Stimulated activated CD4-positive, alpha-beta T cell treated with anti-CD3 and anti-CD28 coated beads, Interleukin-2, amount 100 ng/mL, for 48 hours (primary cell): ENCODE results near the gene TBX6.

Experiments used
- DNase-seq, 2 donors: peaks; one replicate each; pipeline ENCODE4 v3.0.0-alpha.2; 2020

Gene TBX6

DNA sequence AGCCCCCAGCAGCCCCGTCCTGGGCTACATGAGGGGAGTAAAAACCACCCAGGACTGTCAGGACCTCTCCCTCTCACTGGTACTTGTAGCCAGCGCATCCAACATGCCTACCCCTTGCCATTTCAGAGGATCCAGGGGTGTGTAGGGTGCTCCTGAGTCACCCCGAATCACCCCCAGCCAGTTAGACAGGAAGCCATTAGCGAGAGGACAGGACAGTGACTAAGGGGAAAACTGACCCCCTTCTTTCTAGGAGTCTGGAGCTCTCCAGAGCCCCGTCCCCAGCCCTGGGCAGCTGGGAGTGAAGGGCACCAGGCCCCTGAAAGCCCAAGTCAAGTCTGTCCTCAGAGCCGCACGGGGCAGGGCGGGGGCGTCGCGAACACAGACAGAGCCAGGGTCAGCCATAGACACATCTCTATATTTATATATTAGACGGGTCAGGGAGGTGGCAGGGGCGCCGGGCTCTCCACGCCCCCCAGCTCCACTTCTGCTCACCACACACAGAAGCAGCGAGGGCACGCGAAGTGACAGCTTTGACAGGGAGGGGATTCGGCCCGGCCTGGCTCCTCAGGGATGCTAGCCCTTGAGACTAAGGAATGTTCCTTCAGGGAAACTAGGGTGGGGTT, 22.1 kb upstream of the TBX6 start:
- no peak for DNase-seq

DNA sequence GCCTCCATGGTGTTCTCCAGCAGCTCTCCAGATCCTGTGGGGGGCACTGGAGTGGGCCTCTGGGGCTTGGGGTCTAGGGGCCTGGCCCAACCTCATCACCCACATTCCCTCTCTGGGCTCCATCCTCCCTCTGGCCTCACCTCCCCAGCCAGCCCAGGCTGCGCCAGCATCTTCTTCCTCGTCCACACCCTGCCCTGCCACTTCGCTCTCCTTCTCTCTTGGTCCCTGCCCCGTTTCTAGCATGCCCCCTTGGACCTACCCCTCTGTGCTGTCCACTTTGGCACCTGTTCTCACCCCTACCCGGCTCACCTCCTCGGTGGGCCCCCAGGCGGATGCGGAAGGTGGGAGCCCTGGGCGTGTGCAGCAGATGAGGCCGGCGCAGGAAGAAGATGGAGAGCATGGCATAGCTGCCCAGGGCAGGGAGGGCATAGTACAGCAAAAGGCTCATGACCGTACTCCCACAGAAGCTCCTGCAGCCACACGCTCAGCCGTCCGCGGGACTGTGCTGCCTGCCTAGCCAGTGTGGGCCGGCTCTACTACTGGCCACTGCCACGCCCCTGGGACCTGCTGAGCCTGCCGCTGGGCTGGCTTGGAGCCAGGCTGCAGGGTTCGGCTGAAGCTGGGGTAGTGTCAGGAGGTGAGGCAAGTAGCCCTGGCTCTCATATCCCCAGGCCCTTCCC, 21.4 kb upstream of the TBX6 start, which contains the start of gene GDPD3:
GDPD3 (minus strand) TSS at position 507 of the 680 bp plus-strand sequence; CDS start at position 448, 59 bp downstream.
- DNase-seq: no peak

DNA sequence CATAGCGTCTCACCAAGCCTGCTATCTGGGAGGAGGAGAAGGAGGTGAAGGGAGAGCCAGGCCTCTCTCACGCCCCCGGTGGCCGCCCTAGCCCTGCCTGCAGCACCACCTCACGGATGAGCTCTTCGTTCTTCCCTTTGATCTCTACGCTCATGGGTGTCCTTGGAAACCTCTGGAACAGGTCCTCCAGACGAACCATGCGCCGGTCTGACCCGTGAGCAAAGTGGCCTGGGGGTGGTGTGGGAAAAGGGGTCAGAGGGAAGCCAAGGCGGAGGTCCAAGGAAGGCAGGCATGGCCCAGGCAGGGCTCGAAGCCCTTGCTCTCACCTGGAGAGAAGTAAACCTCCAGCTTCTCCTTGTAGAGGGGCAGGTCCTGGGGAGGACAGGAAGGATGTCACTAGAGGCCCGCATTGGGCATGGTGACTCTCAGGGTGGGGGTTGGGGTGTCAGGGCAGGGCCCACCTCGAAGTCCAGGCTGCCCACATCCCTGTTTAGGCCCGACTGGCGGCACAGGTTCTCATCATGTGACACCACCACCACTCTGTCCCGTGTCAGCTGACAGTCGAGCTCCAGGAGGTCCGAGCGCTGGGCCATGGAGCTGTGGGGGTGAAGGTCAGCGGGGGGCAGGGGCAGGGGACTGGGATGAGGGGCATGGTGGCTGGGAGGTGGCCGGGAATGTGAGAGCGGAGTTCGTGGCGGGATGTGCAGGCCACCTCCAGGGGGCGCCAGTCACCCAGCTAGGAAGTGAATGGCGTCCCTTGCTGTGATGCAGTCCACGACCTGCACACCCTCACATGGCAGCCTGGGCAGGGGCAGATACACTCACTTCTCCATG, 20.7 kb upstream of the TBX6 start:
- DNase-seq: peak; percentile 74

DNA sequence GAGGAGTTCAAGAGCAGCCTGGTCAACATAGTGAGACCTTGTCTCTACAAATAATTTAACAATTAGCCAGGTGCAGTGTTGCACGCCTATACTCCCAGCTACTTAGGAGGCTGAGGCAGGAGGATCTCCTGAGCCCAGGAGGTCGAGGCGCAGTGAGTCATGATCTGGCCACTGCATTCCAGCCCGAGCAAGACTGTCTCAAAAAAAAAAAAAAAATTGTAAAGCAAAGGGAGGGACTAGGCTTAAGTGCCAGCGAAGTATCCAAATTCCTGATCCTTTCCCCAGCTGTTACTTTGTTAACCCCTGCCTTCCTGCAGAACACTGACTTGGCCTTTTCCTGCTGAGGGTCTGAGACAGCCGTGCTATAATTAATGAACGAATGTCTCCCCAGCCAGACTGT, 18.9 kb upstream of the TBX6 start:
- DNase-seq: no peak

DNA sequence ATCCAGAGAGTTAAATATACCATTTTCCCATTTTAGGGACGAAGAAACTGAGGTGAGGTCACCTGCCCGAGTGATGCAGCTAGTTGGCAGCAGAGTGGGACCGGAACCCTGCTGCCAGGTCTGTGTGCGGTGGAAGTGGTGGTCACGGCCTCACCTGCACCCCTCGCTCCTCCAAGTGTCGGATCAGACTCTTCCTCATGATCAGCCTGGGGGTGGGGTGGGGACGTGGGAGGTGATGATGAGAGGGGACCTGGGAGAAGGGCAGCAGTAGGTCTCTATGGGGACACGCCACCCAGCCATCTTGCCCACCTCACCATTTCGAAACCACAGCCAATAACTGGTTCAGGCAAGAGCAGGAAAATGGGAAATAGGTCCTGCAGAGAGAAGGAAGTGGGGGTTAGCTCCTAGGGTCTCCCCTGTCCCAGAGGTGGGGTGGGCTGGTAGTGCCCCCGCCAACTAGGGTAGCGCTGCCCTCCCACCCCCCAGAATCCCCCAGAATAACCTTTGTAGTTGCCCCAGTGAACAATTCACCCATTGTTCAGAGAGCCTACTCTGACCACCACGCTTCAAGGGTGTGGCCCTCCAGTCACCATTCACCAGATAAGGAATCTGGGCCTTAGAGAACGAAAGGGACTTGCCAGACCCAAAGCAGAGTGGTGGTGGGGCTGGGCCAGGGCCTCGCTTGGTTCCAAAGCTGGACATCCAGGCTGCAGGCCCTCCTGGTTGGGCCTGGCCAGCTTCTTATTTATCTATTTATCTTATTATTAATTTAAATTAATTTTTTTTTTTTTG, 16.5 kb upstream of the TBX6 start:
- no peak for DNase-seq

DNA sequence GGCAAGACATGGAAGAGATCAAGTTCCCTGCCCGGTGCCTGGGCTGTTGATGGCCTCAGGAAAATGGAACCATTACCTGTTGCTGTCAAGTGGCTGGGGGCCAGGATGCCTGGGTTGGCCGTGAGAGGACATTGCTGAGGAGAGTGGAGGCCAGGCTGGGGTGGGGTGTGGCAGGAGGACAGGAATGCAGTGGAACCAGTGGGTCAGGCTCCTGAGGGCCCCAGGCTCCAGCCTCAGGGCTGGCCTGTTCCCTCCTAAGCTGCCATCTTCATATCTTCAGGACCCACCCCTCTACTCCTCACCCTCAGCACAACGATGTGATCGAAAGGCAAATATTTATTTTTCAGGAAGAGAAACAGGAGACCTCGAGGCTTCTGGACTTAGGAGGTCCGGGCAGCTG, 12.8 kb upstream of the TBX6 start:
- no peak for DNase-seq

DNA sequence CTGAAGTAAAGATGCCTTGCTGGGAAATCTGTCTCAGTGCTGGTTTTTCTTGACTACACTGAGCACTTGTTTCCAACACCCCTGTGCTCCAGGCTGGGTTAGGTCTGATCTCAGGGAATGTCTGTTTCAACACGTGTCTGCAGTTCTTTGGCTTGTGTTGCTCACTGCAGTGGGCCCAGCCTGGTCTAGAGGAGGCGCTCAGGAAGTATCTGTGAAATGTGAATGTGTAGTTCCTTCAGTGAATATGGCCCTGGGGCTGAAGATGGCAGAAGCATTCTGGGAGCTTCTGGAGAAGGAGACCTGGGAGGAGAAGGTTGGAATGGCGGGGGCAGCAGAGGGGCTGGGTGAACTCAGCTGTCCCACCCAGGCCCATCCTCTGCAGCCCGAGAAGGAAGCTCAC, 12.4 kb upstream of the TBX6 start:
- DNase-seq: no peak

DNA sequence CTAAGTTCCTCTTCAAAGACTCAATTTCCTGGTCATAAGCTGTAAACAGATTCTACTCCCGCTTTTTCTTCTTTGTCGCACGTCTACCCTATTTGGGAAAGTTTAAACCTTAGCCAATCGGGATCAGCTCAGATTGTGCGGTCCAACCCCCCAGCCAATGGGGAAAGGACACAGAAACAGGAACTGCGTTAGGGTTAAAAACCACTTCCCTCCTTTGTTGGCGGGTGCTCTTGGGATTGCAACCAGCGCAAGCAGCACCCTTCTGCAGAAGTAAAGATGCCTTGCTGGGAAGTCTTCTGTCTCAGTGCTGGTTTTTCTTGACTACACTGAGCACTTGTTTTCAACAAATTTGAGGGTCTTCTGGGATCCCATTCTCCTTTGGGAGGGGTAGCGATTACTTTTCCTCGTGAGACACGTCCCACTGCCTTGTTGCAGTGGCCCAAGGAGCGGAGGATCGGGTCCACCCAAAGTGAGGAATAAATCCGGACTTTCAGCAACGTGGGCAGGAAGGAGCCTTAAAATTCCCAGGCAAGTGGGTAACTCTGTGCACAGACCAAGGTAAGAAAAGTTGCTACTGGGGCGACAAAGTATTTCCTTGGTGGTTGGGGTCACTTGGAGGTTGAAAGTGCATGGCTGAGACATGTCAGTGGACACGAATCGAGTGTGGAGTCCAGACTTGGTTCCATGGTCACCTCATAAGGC, 5.3 kb upstream of the TBX6 start:
- DNase-seq: no peak

DNA sequence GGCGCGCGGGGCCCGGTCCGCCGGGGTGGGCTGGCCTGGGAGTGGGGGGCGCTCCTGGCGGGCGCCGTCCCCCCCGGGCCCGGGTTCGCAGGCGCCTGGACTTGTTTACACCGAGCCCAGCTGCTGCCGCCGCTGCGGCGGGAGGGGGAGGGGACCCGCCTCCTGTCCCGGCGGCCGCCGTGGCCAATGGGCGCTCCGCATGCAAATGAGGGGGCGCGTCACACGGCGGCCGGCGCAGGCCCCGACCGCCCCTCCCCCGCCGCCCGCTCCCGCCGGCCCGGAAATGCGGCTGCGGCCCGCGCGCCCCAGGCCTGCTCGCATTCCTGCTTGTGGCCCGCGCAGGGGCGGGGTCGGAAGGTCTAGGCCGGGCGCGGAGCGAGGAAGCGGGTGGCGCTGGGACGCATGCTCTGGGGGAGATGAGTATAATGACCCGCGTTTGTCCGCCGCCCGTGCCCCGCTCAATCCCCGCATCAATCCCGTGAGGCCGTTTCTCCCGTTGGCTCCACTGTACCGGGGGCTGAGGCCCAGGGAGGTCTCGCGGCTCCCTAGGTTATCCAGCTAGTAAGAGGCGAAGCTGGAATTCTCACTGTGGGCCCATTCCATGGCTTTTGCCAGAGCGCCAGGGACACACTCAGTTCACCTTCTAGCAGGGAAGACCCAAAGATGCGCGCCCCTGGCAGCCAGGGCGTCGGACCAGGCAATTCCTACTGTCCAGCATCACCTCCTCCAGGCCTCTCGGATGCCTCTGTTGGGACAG, 4.6 kb upstream of the TBX6 start, which contains the start of gene YPEL3:
YPEL3 (minus strand) TSS at position 109 of the 757 bp plus-strand sequence. CDS start 731 bp downstream, outside the sequence.
- DNase-seq: peak; percentile 80 to 82

DNA sequence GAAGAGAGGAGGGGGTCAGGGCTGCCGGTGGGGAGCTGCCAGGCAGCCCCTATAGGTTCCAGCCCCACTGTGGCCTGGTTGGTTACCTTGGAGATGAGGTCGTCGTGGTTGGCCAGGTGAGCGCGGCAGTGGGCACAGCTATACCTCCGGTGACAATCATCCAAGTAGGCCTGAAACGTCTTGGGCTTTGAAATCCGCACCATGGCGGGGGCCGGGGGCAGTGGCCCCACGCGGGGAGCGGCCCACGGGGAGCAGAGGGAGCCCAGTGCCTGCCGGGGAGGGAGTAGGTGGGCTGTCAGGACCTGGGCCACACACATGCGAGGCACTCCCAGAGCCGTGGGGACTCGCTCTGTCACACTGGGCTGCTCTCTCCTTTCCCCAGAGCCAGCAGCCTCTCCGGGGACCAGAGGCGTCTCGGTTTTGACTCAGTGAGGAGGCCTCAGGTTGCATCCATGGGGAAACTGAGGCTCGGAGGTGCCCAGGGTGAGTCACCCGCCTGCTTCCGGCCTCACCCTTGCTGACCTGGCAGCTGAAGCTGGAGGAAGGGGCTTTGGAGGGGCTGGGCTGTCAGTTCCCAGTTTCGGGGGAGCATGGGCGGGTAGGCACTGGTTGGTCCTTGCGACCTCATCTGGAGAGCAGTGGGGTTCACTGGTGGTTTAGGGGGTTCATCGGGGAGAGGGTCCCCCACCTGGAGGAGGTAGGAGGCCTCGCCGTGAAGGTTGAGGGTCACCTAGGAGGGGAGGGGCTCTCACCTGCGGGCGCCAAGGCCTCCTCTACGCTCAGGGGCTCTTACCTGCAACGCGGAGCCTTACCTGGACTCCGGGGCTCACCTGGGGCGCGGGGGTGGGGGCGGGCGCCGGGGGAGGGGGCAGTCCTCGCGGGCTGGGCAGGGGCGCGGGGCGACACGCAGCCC, 3.7 kb upstream of the TBX6 start:
- DNase-seq: no peak

DNA sequence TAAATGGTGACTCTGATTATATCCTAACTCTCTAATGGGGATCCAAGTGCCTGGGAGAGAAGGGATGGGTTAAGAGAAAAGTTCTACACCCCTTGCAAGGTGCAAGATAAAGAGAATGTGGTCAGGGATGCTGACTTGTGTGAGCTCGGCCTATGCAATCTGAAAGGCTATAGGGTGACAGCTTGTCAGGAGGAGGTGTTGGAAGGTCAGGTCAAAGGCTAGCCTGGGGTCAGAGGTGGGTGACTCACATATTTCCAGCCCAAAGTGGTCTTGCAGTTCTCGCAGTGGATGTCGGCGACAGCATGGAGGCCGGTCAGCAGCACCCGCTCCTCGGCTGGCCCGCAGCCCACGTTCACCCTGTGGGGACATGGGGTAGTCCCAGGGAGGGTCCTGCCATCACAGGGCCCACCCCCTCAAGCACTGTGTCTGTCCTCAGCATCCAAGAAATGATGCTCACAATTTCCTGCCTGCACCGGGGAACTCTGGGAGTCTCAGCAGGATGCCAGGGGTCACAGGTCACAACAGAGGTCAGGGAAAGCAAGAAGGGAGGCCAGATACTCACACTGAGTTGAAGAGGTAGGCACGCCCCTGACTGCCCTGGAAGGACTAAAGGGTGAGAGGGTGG, 2.9 kb upstream of the TBX6 start:
- DNase-seq: no peak

DNA sequence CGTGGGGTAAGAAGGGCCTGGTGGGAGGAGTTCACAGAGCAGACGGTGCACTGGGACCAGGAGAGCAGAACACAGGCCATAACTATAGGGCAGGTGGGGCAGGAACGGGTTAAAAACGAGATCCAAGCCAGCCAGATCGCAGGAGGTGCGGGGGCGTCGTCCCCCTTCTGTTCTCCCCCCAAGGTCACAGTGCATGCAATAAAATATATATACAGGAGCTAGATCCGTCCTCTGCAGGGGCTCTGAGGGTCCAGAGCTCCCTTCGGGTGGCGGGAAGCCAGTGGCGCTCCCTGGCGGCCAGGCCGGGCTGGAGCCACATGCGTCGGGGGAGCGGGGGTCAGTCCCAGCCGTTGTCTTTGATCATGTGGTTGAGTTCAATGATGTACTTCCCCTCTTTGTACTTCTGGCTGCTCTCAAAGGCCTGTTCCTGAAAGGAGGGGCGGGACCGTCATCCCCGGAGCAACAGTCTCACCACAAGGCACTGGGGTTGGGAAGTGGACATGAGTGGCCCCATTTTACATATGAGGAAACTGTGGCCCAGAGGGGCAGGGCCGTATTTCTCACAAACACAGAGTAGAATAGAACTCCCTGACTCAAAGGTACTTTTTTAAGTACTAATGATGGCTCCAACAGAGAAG, 768 bp upstream of the TBX6 start:
- DNase-seq: peak; percentile 64 to 71

DNA sequence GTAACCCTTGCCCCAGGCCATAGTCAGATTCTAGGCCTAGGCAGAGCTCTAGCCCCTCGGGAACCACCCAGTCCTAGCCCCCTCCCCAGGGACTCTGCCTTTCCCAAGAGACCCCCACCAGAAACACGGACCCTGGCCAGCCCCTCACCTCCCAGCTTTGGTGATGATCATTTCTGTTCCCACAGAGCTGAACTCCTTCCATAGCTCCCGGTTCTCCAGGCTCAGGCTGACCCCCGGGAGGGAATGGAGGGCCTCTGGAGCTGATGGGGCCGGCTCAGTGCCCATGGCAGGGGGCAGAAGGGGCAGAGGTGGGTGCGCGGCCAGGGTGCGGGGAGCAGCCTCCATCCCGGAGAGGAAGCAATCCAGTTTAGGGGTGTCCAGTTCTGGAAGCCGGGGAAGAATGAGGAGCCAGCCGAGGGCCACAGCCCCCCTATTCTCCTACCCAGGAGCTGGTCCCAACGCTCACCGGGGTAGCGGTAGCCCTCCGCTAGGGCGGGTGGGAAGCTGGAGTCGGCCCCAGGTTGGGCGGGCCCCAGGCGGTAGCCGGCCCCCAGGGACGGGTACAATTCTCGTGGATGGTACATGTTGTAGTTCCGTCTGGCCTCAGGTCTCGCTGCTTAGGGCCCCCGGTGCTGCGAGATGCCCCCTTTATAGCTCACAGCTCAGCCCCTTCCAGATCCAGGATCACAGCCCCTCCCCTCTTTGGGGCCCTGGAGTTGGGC, 953 bp downstream of the TBX6 start:
- DNase-seq: no peak

DNA sequence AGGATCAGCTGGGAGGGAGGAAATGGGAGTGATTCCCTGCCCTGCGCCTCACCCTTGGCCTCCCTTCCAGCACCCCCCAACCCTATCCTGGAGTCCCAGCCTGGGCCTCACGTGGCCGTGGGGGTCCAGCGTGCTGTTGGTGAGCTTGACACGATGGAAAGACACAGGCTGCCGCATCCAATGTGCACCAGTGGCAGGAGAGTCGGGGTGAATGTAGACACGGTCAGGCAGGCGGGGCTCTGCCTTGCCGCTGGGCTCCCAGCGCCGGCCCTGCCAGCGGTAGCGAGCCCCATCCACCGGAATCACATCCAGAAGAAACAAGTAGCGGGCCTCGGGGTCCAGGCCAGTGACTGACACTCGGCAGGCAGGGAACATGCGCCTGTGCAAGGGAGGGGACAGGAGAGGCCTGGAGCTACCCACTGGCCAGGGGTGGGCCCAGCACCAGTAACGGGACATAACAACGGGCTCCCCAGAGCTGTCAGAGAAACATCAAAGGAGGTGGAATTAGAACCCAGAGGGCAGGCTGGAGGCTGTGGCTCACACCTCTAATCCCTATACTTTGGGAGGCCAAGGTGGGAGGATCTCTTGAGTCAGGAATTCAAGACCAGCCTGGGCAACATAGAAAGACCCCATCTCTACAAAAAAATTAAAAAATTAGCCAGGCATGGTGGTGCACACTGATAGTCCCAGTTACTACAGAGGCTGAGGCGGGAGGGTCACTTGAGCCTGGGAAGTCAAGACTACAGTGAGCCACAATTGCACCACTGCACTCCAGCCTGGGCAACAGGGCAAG, 2.7 kb downstream of the TBX6 start:
- DNase-seq: no peak

DNA sequence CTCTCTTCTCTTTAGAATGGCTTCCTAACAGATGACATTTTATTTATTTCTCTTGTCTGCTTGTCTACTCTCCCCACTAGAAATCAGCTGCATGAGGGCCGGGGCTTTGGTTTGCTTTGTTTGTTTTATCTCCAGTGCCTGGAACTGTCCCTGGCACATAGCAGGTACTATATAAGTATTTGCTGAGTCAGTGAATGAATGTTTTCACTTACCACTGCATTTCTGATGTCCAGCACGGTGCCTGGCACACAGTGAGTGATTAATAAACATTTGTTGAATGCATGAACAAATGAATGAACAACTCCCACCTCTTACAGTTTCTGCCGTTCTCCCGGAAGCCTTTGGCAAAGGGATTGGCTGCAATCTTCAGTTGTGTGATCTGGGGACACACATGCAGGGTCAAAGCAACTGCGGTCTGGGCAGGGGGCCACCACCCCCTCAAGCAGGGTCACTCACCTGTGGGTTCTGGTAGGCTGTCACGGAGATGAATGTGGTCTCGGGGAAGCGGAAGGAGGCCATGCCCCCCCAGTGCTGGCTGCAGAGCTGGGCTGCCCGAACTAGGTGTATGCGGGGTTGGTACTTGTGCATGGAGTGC, 3.4 kb downstream of the TBX6 start:
- no peak for DNase-seq

DNA sequence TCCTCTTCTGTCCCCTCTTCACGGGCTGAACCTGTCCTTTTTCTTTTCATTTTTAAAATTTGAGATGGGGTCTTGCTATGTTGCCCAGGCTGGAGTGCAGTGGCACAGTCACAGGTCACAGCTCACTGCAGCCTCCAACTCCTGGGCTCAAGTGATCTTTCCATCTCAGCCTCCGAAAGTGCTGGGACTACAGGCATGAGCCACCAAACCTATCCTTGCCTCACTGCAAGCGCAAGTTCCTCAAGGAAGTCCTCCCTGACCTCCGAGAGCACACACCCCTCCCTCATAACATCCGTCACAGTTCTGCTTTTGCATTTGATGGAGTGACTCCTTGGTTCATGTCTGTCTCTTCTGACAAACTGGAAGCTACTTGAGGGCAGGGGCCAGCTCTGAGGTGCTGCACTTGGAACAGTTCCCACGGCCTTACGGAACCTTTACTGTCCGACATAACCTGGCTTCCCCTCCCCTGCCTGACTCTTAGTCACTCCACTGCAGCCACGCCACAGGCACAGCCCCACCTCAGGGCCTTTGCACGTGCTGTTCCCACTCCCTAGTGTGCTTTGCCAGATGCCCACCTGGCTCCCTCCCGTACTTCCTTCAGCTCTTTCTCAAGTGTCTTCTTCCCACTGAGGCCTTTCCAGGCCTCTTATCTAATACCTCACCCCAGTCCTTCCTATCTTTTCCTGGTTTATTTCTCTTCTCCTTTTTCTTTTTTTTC, 4.4 kb downstream of the TBX6 start:
- DNase-seq: no peak
